K562 (cell line): Measurements from ENCODE around the gene TMEM229B. TPM values are rescaled to one million over a fixed set of nuclear protein-coding genes. Genes with fewer than 3 reads are reported as not detected.

Source experiments
- ATAC-seq: fragments of 200-7000 bp; cut with Tn5 transposase; 3 replicates; pipeline ENCODE4 v1.9.1; 2020; ENCODE audit warnings: moderate library complexity
- BruUV-seq: library from RNA; stranded (reverse); fragments of 400-500 nt; replicated peaks from 2 replicates; lab custom pipeline; 2021; lab: Mats Ljungman, UMichigan
- CTCF ChIA-PET: fragments of 300-600 bp; formaldehyde crosslinking; extraction: SDS; loops from one replicate; lab custom pipeline; 2021; ENCODE audit warnings: low intra/inter-chr PET ratio; lab: Yijun Ruan, JAX
- POLR2A ChIA-PET: fragments of 300-600, 350-650 bp; sonication (Branson Sonifier 250); formaldehyde crosslinking; extraction: SDS; loops from one replicate; lab custom pipeline; 2021; ENCODE audit warnings: antibody characterized with exemption, inconsistent platforms; lab: Yijun Ruan, JAX
- DNase-seq, 4 experiments: peaks; one replicate each; pipeline versions ENCODE4 v3.0.0 to v3.0.0-alpha.2; 2011 to 2018; ENCODE audit warnings: low spot score in 3 of 4, mixed read lengths in 3 of 4; ENCODE audit errors: extremely low read depth in 1 of 4
- FAIRE-seq: peaks from 2 replicates; lab custom pipeline; 2011; peaks lifted over from hg19 to GRCh38; lab: Jason Lieb, UNC
- H2AFZ ChIP-seq: 2 replicates; pipeline ENCODE4 v1.6.0; 2011; ENCODE audit warnings: low read depth, low read length, control low read depth, inconsistent platforms
- H3K27ac ChIP-seq: fragments of 200-600 bp; 3 replicates; pipeline ENCODE4 v1.8.0; 2011; ENCODE audit warnings: low read depth, mild to moderate bottlenecking, control low read depth, inconsistent platforms, low read length, moderate library complexity, mixed read lengths; ENCODE audit errors: extremely low read depth
- H3K27me3 ChIP-seq, 2 experiments: fragments of 300-600 bp in 1 of 2; 2 replicates in 1 of 2; 3 replicates in 1 of 2; pipeline versions ENCODE4 v1.6.0 to v1.8.0; 2011; ENCODE audit warnings: inconsistent platforms in 2 of 2, low read length in 2 of 2, mild to moderate bottlenecking in 1 of 2, mixed read lengths in 1 of 2, moderate library complexity in 1 of 2; ENCODE audit not compliant: control insufficient read depth in 2 of 2, insufficient read depth in 2 of 2
- H3K36me3 ChIP-seq: fragments of 300-600 bp; 3 replicates; pipeline ENCODE4 v1.8.0; 2011; ENCODE audit warnings: mild to moderate bottlenecking, low read length, inconsistent platforms; ENCODE audit not compliant: control insufficient read depth, insufficient read depth
- H3K4me1 ChIP-seq, 2 experiments: fragments of 200-600 bp in 1 of 2; replicated peaks in 1 of 2; 2 replicates in 1 of 2; 3 replicates in 1 of 2; pipeline versions ENCODE4 v1.5.1 to v1.8.0; 2011; ENCODE audit warnings: inconsistent platforms in 2 of 2, low read length in 2 of 2, mild to moderate bottlenecking in 1 of 2, mixed read lengths in 1 of 2, moderate library complexity in 1 of 2; ENCODE audit not compliant: control insufficient read depth in 2 of 2, insufficient read depth in 2 of 2
- H3K4me2 ChIP-seq: 2 replicates; pipeline ENCODE4 v1.6.1; 2011; ENCODE audit warnings: low read length, control low read depth, inconsistent platforms, mixed read lengths; ENCODE audit not compliant: insufficient read depth
- H3K4me3 ChIP-seq: fragments of 200-600 bp; sonication (generic), shearing (Covaris generic); 2 replicates; pipeline ENCODE4 v1.5.1; 2016; ENCODE audit warnings: control low read depth, inconsistent platforms
- H3K79me2 ChIP-seq: fragments of 200-600 bp; 3 replicates; pipeline ENCODE4 v1.8.0; 2011; ENCODE audit warnings: low read length, inconsistent platforms; ENCODE audit not compliant: control insufficient read depth, insufficient read depth
- H3K9ac ChIP-seq, 2 experiments: 2 replicates each; pipeline versions ENCODE4 v1.6.0 to v1.6.1; 2011; ENCODE audit warnings: low read depth in 2 of 2, low read length in 2 of 2, control low read depth in 1 of 2, inconsistent platforms in 1 of 2, mild to moderate bottlenecking in 1 of 2, mixed read lengths in 1 of 2; ENCODE audit not compliant: insufficient read depth in 1 of 2
- H3K9me1 ChIP-seq: one replicate; pipeline ENCODE4 v1.6.0; 2011; ENCODE audit warnings: inconsistent platforms, mild to moderate bottlenecking, low read length, moderate library complexity; ENCODE audit not compliant: control insufficient read depth, insufficient read depth
- H3K9me3 ChIP-seq: replicated peaks from 2 replicates; pipeline ENCODE4 v1.5.1; 2011; ENCODE audit warnings: low read depth, low read length, inconsistent platforms; ENCODE audit not compliant: control insufficient read depth, insufficient read depth
- H4K20me1 ChIP-seq: replicated peaks from 2 replicates; pipeline ENCODE4 v1.6.1; 2011; ENCODE audit warnings: low read length, inconsistent platforms, mixed read lengths; ENCODE audit not compliant: control insufficient read depth, insufficient read depth
- ATF4 ChIP-seq: fragments of 450-650 bp; formaldehyde crosslinking; IDR thresholded peaks from 2 replicates; pipeline ENCODE4 v1.4.0; 2022; ENCODE audit warnings: mild to moderate bottlenecking, moderate library complexity
- BRD9 ChIP-seq: fragments of 450-650 bp; IDR thresholded peaks from 2 replicates; pipeline ENCODE4 v1.6.1; 2018; ENCODE audit warnings: low read depth; ENCODE audit not compliant: partially characterized antibody
- CREM ChIP-seq: IDR thresholded peaks from 2 replicates; pipeline ENCODE4 v1.6.1; 2014; ENCODE audit warnings: antibody characterized with exemption, low read depth
- ELK3 ChIP-seq: fragments of 450-650 bp; formaldehyde crosslinking; IDR thresholded peaks from 2 replicates; pipeline ENCODE4 v1.4.0; 2020; ENCODE audit warnings: mild to moderate bottlenecking
- ETV5 ChIP-seq: sonication (generic); formaldehyde crosslinking; IDR thresholded peaks from 2 replicates; pipeline ENCODE4 v1.4.0; 2020; ENCODE audit warnings: low read depth, mild to moderate bottlenecking, missing genetic modification reagents
- NCOA1 ChIP-seq: fragments of 450-650 bp; IDR thresholded peaks from 2 replicates; pipeline ENCODE4 v1.6.1; 2016; ENCODE audit warnings: low read depth
- PHF20 ChIP-seq: fragments of 450-650 bp; IDR thresholded peaks from 2 replicates; pipeline ENCODE4 v1.6.1; 2018; ENCODE audit not compliant: partially characterized antibody
- POLR2H ChIP-seq: IDR thresholded peaks from 2 replicates; pipeline ENCODE4 v1.6.1; 2016; ENCODE audit warnings: missing genetic modification characterization, low read depth, mild to moderate bottlenecking, control low read depth, missing compliant biosample characterization, moderate library complexity
- PPARD ChIP-seq: fragments of 250-450 bp; sonication (Bioruptor Pico); IDR thresholded peaks from 2 replicates; pipeline ENCODE4 v1.8.0; 2022; ENCODE audit warnings: inconsistent platforms, mild to moderate bottlenecking, moderate library complexity
- SRSF9 ChIP-seq: fragments of 200-400 bp; formaldehyde crosslinking; IDR thresholded peaks from 2 replicates; pipeline ENCODE4 v1.6.1; 2017; ENCODE audit warnings: low read depth, low read length, borderline replicate concordance
- ZBTB1 ChIP-seq: sonication (generic); formaldehyde crosslinking; IDR thresholded peaks from 2 replicates; pipeline ENCODE4 v1.8.1; 2023; ENCODE audit warnings: missing genetic modification reagents, low read depth, mild to moderate bottlenecking, borderline replicate concordance
- WGBS: fragments of 100-300 bp; shearing (Covaris generic); methylation state at CpG from one replicate; pipeline ENCODE4 v1.1.6; 2016; ENCODE audit warnings: low coverage, mixed read lengths; ENCODE audit not compliant: insufficient coverage; ENCODE audit errors: missing lambda C conversion rate; 5-methylcytosine and 5-hydroxymethylcytosine counted together
- in situ Hi-C: fragments of 300-500 bp; cut with MboI; formaldehyde crosslinking; loops from 4 replicates; pipeline ENCODE4 v1.15.0; 2018; ENCODE audit warnings: inconsistent platforms, mixed read lengths
- intact Hi-C: fragments of 100-400 bp; cut with micrococcal nuclease; formaldehyde crosslinking; loops from 2 replicates; pipeline ENCODE4 v1.14.2; 2022
- polyA plus RNA-seq, 8 experiments: library from polyadenylated mRNA; depleted of rRNA in 4 of 8; stranded (reverse) in 5 of 8; unstranded in 3 of 8; fragments of >200 nt; fragmentation: Nextera tagmentation in 2 of 8; fragmentation: Illumina TruSeq in 1 of 8; extraction: Ambion mirVana in 2 of 8; extraction: Trizol in 1 of 8; gene quantifications; 2 replicates each; pipeline versions ENCODE4 v1.2.1 to v1.2.3, GENCODE V29; 2011 to 2014; ENCODE audit warnings: inconsistent platforms in 1 of 8, missing spikeins in 1 of 8
- total RNA-seq, 7 experiments: library from RNA; depleted of rRNA in 6 of 7; stranded (reverse); fragments of >200 nt in 6 of 7; fragmentation: Illumina TruSeq in 2 of 7; extraction: Trizol in 2 of 7; gene quantifications; 2 replicates each; pipeline versions ENCODE4 v1.2.1 to v1.2.3, GENCODE V29; 2011 to 2021; ENCODE audit warnings: low replicate concordance in 1 of 7
- TF ChIP-seq, protein P1 (sequence below): fragments of 250-450 bp; sonication (Bioruptor Pico); IDR thresholded peaks from 2 replicates; pipeline ENCODE4 v1.4.0; 2020; ENCODE audit warnings: mild to moderate bottlenecking, moderate library complexity, borderline replicate concordance
- TF ChIP-seq, protein P2 (sequence below): fragments of 200-800 bp; sonication (Bioruptor generic); IDR thresholded peaks from 2 replicates; pipeline ENCODE4 v1.6.1; 2017; ENCODE audit warnings: missing genetic modification characterization, missing compliant biosample characterization
- TF ChIP-seq, protein P3 (sequence below): sonication (generic); IDR thresholded peaks from 2 replicates; pipeline ENCODE4 v1.6.1; 2016

TMEM229B gene
- total and polyA plus RNA-seq, 9 of the 15 experiments (the other 6 are each of a cell fraction or from before 2014, with no cell fraction given), result not detected

DNA sequence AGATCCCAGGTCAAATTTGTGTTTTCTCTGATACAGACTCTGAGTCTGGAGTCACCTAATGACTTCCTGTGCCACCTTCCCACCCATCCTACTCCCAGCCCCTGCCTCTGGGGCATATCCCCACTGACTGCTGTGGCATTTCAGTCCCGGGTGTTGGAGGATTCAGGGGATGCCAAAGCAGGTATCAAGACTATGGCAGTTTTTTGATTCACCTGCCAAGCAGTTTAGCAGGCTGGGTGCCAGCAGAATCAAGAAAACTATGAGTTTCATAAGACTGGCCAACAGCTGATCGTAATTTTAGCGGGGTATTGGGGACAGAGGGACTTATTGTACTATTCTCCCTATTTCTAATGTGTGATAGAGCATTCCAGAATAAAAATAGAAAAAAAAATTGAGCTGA lies 49.2 kb upstream of the TMEM229B start (continued):
- no peak for TF ChIP-seq ATF4 (CRISPR knock-in tag)
- no peak for TF ChIP-seq PHF20
- TF ChIP-seq ZBTB1, result no peak

- POLR2A ChIA-PET, result no interaction called here
- Histone ChIP-seq H3K4me1 (peaks cover under 1 to 15% of the 10 kb centered on the region in 2 experiments; a peak in 4 of 5 replicates), H3K36me3 (no peaks in the 10 kb centered on the region), H3K4me3 (no peak overlapping the region), H3K27ac (no peak overlapping the region), H3K4me2 (no peak overlapping the region), H3K9ac (no peak overlapping the region), H3K79me2 (no peaks in the 10 kb centered on the region), H4K20me1 (no peaks in the 10 kb centered on the region), H3K9me3 (no peaks in the 10 kb centered on the region), H3K9me1 (no peaks in the 10 kb centered on the region), H2AFZ (no peak overlapping the region), H3K27me3 (no peaks in the 10 kb centered on the region)
- no peak for TF ChIP-seq PPARD
- no peak for TF ChIP-seq ELK3 (CRISPR knock-in tag)
- TF ChIP-seq, protein P1, sequence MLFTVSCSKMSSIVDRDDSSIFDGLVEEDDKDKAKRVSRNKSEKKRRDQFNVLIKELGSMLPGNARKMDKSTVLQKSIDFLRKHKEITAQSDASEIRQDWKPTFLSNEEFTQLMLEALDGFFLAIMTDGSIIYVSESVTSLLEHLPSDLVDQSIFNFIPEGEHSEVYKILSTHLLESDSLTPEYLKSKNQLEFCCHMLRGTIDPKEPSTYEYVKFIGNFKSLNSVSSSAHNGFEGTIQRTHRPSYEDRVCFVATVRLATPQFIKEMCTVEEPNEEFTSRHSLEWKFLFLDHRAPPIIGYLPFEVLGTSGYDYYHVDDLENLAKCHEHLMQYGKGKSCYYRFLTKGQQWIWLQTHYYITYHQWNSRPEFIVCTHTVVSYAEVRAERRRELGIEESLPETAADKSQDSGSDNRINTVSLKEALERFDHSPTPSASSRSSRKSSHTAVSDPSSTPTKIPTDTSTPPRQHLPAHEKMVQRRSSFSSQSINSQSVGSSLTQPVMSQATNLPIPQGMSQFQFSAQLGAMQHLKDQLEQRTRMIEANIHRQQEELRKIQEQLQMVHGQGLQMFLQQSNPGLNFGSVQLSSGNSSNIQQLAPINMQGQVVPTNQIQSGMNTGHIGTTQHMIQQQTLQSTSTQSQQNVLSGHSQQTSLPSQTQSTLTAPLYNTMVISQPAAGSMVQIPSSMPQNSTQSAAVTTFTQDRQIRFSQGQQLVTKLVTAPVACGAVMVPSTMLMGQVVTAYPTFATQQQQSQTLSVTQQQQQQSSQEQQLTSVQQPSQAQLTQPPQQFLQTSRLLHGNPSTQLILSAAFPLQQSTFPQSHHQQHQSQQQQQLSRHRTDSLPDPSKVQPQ (CRISPR knock-in tag), result no peak
- TF ChIP-seq, protein P2, sequence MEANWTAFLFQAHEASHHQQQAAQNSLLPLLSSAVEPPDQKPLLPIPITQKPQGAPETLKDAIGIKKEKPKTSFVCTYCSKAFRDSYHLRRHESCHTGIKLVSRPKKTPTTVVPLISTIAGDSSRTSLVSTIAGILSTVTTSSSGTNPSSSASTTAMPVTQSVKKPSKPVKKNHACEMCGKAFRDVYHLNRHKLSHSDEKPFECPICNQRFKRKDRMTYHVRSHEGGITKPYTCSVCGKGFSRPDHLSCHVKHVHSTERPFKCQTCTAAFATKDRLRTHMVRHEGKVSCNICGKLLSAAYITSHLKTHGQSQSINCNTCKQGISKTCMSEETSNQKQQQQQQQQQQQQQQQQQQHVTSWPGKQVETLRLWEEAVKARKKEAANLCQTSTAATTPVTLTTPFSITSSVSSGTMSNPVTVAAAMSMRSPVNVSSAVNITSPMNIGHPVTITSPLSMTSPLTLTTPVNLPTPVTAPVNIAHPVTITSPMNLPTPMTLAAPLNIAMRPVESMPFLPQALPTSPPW (CRISPR knock-in tag), result no peak
- no peak for TF ChIP-seq CREM
- TF ChIP-seq POLR2H (tag), result no peak
- TF ChIP-seq ETV5 (CRISPR knock-in tag), result no peak
- TF ChIP-seq BRD9, result no peak
- TF ChIP-seq NCOA1, result no peak
- TF ChIP-seq, protein P3, sequence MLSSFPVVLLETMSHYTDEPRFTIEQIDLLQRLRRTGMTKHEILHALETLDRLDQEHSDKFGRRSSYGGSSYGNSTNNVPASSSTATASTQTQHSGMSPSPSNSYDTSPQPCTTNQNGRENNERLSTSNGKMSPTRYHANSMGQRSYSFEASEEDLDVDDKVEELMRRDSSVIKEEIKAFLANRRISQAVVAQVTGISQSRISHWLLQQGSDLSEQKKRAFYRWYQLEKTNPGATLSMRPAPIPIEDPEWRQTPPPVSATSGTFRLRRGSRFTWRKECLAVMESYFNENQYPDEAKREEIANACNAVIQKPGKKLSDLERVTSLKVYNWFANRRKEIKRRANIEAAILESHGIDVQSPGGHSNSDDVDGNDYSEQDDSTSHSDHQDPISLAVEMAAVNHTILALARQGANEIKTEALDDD, result no peak
- TF ChIP-seq SRSF9, result no peak
- TSS peak; percentile 8 for BruUV-seq
- intact Hi-C loops, result no loop called here
- no peak for FAIRE-seq
- 29% methylated on average over 4 of the region's 4 CpGs for WGBS
- ATAC-seq, result no peak
- CTCF ChIA-PET, result no interaction called here
- no peak for DNase-seq
- in situ Hi-C loops, result no loop called here
Observed at GRCh38 chr14:67536087-67536486, 47.6 kb upstream of the TMEM229B start.
